GM13977 (cell line): ENCODE data around the gene SPRR1A.

Experiments
- DNase-seq: peaks from one replicate; pipeline ENCODE4 v3.0.0; 2012; ENCODE audit warnings: low spot score
- CTCF ChIP-seq: IDR thresholded peaks from 2 replicates; pipeline ENCODE4 v1.5.1; 2012; ENCODE audit warnings: mild to moderate bottlenecking, control low read depth; ENCODE audit not compliant: insufficient read depth; ENCODE audit errors: extremely low read depth, missing control alignments
- in situ Hi-C: fragments of 300-500 bp; cut with MboI; formaldehyde crosslinking; loops from one replicate; pipeline ENCODE4 v1.12.0; 2022; ENCODE audit warnings: low sequenced_read_pairs, low pct_unique_long_range_greater_than_20kb, mixed read lengths, inconsistent platforms; ENCODE audit not compliant: unreplicated experiment

The SPRR1A gene

GRCh38 chr1:152983743-152984142, at the start of gene SPRR1A:
TSS of gene SPRR1A (plus strand) at chr1:152984081. CDS start at chr1:152985231, 1,150 bp downstream.
- in situ Hi-C loops, result no loop called here
- TF ChIP-seq CTCF, result no peak
- no peak for DNase-seq

GRCh38 chr1:152940614-152941013, 43.3 kb upstream of the SPRR1A start:
- DNase-seq, result no peak
- TF ChIP-seq CTCF, result no peak
- in situ Hi-C loops, result no loop called here

- in situ Hi-C loops, result no loop called here
- no peak for TF ChIP-seq CTCF
- DNase-seq, result no peak
Observed at GRCh38 chr1:152941037-152941711, 42.7 kb upstream of the SPRR1A start.

DNA sequence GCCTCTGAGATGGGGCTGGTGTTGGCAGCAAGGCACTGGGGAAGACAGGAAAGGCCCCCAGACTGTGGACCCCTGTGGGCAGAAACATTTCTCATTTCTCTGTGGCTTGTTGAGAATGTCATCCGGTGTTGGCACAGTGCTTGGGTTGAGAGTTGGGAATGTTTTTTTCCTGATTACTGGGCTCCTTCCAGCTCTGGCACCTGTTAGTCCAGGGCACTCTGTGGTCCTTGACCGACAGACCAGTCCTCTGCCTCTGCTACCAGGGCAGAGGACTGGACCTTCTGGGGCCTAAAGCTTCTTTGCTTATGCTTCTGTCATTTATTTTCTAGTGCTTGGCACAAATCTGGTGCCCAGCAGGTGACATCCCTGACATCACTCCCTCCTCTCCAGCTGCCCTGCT, 41.7 kb upstream of the SPRR1A start:
- no peak for DNase-seq
- in situ Hi-C loops, result no loop called here
- TF ChIP-seq CTCF, result no peak

DNA sequence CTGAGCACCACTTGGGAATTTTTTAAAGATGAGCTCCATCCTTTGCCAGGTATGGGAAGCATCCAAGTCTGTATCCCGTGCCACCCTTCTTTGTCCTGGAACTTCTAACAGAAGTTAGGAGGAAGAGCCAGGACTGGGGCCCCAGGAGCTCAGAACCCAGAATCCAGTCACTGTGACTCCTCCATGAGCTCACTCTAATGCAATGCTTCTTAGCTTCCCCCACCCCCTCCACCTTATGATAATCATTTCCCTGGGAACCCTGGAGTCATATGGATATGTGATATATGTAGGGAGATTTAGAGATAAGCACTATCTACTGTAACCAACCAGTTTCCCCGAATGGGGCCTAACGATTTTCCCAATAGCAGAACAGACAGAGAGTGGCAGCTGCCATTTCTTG, 37.6 kb upstream of the SPRR1A start:
- in situ Hi-C loops, result no loop called here

GRCh38 chr1:152946651-152947256, 37.1 kb upstream of the SPRR1A start, which contains the start of gene SPRR5:
TSS of gene SPRR5 (plus strand) at chr1:152947206. CDS start at chr1:152948555, 1,349 bp downstream.
- no peak for TF ChIP-seq CTCF
- DNase-seq, result no peak
- in situ Hi-C loops, result no loop called here

More for the DNA sequence above, 37.6 kb upstream of the SPRR1A start:
- DNase-seq, result no peak
- no peak for TF ChIP-seq CTCF

DNA sequence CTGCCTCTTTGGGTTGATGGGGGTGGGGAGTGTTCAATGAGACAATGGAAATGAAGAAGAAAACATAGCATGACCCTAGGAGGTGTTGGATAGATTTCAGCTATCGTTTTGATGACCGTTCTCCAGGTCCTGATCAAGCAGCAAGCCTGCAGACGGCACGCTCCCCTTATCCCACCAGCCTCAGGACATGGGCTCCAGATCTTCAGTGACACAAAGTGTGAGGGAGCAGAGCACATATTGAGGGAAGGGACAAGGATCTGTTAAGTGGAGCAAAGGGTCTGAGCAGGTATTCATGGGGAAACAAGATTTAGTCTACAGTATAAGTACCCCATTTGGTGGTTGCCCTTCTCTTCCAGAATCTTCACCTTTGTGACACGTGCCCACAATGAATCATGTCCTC, 32.2 kb upstream of the SPRR1A start:
- TF ChIP-seq CTCF, result no peak
- in situ Hi-C loops, result no loop called here
- no peak for DNase-seq
